Smooth muscle cell (in vitro differentiated cells): ENCODE data around the gene ENG. TPM values are rescaled to one million over a fixed set of nuclear protein-coding genes. Genes with fewer than 3 reads are reported as not detected.

ENCODE experiments used
- DNase-seq: peaks from one replicate; lab custom pipeline; 2025; ENCODE audit not compliant: unreplicated experiment; lab: John Stamatoyannopoulos, UW
- H2AFZ ChIP-seq: fragments of 200-600 bp; sonication (generic); 2 replicates; pipeline ENCODE4 v1.6.0; 2016; ENCODE audit warnings: antibody characterized with exemption, low read depth, mild to moderate bottlenecking
- H3F3A ChIP-seq: fragments of 200-600 bp; sonication (generic); 2 replicates; pipeline ENCODE4 v1.6.0; 2017; ENCODE audit warnings: antibody characterized with exemption, low read depth
- H3K27ac ChIP-seq: fragments of 200-600 bp; sonication (generic); 2 replicates; pipeline ENCODE4 v1.5.1; 2016; ENCODE audit warnings: low read depth, mild to moderate bottlenecking
- H3K27me3 ChIP-seq: fragments of 200-600 bp; sonication (generic); 2 replicates; pipeline ENCODE4 v1.6.1; 2016; ENCODE audit warnings: low read depth, mild to moderate bottlenecking
- H3K36me3 ChIP-seq: fragments of 200-600 bp; sonication (generic); 2 replicates; pipeline ENCODE4 v1.5.1; 2016; ENCODE audit warnings: low read depth
- H3K4me1 ChIP-seq: fragments of 200-600 bp; sonication (generic); 2 replicates; pipeline ENCODE4 v1.5.1; 2016; ENCODE audit warnings: low read depth
- H3K4me2 ChIP-seq: fragments of 200-600 bp; sonication (generic); 2 replicates; pipeline ENCODE4 v1.6.0; 2016; ENCODE audit warnings: mild to moderate bottlenecking
- H3K4me3 ChIP-seq: fragments of 200-600 bp; sonication (generic); 2 replicates; pipeline ENCODE4 v1.5.1; 2016; ENCODE audit warnings: mild to moderate bottlenecking
- H3K79me2 ChIP-seq: fragments of 200-600 bp; sonication (generic); 2 replicates; pipeline ENCODE4 v1.6.0; 2016; ENCODE audit warnings: low read depth, mild to moderate bottlenecking
- H3K9ac ChIP-seq: fragments of 200-600 bp; sonication (generic); 2 replicates; pipeline ENCODE4 v1.6.0; 2016; ENCODE audit warnings: low read depth
- H3K9me3 ChIP-seq: fragments of 200-600 bp; sonication (generic); replicated peaks from 2 replicates; pipeline ENCODE4 v1.5.1; 2016; ENCODE audit warnings: low read depth
- H4K20me1 ChIP-seq: fragments of 200-600 bp; sonication (generic); 2 replicates; pipeline ENCODE4 v1.6.0; 2016; ENCODE audit warnings: low read depth
- CTCF ChIP-seq: fragments of 200-600 bp; sonication (generic); IDR thresholded peaks from 2 replicates; pipeline ENCODE4 v1.5.1; 2017; ENCODE audit warnings: borderline replicate concordance, mild to moderate bottlenecking, antibody characterized with exemption; ENCODE audit not compliant: insufficient read depth, poor library complexity, severe bottlenecking
- WGBS: methylation state at CpG from one replicate; pipeline ENCODE4 v1.1.7; 2016; ENCODE audit warnings: low lambda C conversion rate; 5-methylcytosine and 5-hydroxymethylcytosine counted together
- polyA plus RNA-seq: library from polyadenylated mRNA; unstranded; fragments of >200 nt; fragmentation: Nextera tagmentation; extraction: Ambion mirVana; gene quantifications from 2 replicates; pipeline ENCODE4 v1.2.1, GENCODE V29; 2016
- total RNA-seq: library from RNA; depleted of rRNA; stranded (reverse); fragments of >200 nt; gene quantifications from 2 replicates; pipeline ENCODE4 v1.2.3, GENCODE V29; 2014

ENG gene
- total and polyA plus RNA-seq, 2 experiments from 2014 or later, result 12.6 to 54.1 TPM

DNA sequence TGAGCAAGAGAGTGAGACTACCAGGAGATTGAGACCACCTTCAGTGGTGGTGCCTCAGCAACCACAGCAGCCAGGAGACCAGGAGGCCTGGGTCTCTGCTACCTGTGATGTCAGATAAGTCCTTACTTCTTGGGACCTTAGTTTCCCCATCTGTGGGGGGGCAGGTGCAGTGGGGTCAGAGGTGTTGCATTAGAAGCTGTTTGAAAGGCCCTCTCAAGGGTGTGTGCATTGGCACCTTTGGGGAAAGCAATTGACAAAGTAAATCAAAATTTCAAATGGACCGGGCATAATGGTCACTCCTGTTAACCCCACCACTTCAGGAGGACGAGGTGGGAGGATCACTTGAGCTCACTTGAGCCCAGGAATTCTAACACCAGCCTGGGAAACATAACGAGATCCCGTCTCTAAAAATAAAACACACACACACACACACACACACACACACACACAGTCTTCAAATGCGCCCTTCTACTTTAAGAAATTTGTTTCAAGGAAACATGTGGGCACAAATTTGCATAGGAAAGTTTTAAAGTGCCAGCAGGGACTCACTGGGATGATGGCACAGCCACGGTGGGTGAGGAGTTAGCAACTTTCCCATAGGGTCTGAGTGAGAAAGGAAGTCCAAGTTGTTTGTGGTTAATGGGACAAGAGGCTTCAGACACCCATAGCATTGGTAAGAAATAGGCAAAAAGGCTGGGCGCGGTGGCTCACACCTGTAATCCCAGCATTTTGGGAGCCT is 24.4 kb upstream of the ENG start:
- no peak overlapping the region for H2AFZ ChIP-seq
- no peaks in the 10 kb centered on the region for H3K27me3 ChIP-seq
- H3K9me3 ChIP-seq, result no peaks in the 10 kb centered on the region
- TF ChIP-seq CTCF, result no peak
- no peaks in the 10 kb centered on the region for H4K20me1 ChIP-seq
- H3K4me2 ChIP-seq, result no peak overlapping the region
- no peak overlapping the region for H3K9ac ChIP-seq
- H3K36me3 ChIP-seq, result no peaks in the 10 kb centered on the region
- H3K4me1 ChIP-seq, result peaks cover 5% of the 10 kb centered on the region
- H3K79me2 ChIP-seq, result no peaks in the 10 kb centered on the region
- WGBS, result 81% methylated on average over 8 of the region's 8 CpGs
- no peak overlapping the region for H3K4me3 ChIP-seq
- no peak overlapping the region for H3K27ac ChIP-seq
- H3F3A ChIP-seq, result no peaks in the 10 kb centered on the region
- DNase-seq, result no peak

DNA sequence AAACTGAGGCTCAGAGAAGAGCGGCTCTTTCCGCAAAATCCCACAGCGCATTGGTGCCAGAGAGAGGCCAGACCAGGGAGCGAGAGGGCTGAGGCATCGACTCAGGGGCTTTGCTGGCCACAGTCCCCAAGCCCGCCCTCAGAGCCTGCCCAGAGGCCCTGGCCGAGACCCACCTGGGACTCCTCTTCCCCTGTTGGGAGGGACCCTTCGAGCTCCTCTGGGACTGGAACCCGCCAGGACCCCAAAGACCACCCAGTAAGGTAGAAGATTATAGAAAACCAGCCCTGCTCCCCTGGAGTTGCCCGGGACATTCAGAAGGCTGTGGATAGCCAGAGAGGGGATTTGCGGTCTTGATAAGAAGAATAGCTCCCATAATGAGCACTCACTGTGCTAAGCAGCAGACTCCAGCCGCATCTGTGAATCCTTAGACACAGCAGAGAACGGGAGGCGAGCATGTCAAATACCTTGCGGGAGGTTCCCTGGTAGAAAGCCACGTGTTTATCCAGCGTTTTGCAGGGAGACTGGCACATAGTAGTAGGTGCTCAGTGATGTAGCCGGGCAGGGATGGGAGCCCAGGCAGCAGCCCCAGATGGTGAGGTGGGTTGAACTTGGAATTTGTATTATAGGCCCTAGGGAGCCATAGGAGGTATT is 23.7 kb upstream of the ENG start:
- Histone ChIP-seq H3K9ac (peak overlapping the region; percentile 29), H3F3A (no peaks in the 10 kb centered on the region), H2AFZ (peak overlapping the region; percentile 33), H3K4me1 (peaks cover 5% of the 10 kb centered on the region), H3K36me3 (no peaks in the 10 kb centered on the region), H3K4me2 (peak overlapping the region; percentile 91), H3K27ac (peak overlapping the region; percentile 4), H3K4me3 (peak overlapping the region; percentile 58), H3K9me3 (no peaks in the 10 kb centered on the region), H3K27me3 (no peaks in the 10 kb centered on the region), H3K79me2 (no peaks in the 10 kb centered on the region), H4K20me1 (no peaks in the 10 kb centered on the region)
- 18% methylated on average over 18 of the region's 18 CpGs for WGBS
- no peak for DNase-seq
- TF ChIP-seq CTCF, result no peak

DNA sequence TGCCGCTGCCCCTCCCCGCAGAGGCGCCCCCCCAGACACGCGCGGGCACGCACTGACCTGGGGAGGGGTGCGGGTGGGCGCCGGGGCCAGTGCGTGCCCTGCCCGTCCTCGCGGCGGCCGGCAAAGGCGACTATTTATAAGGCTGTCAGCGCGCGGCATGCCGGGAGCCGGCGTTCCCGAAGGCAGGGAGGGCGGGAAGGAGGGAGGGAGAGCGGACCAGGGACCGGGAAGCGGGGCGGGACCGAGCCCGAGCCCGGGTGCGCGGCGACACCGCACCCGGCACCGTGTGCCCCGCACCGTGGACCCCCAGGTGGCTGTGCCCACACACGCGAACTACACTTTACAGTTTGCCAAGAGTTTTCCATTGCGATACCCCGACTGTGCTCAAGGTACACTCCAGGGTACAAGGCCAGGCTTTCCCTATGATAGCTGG is 23.1 kb upstream of the ENG start, which contains the start of gene AK1:
TSS of gene AK1 (minus strand) at position 110 of the 433 bp plus-strand sequence. CDS start 3,058 bp downstream, outside the sequence.
- Histone ChIP-seq H3F3A (no peaks in the 10 kb centered on the region), H3K79me2 (no peaks in the 10 kb centered on the region), H3K4me1 (peaks cover 5% of the 10 kb centered on the region), H3K27me3 (no peaks in the 10 kb centered on the region), H2AFZ (peak within 1 kb of the TSS; percentile 33), H3K4me2 (peak within 1 kb of the TSS; percentile 91), H3K9me3 (no peaks in the 10 kb centered on the region), H3K9ac (peak within 1 kb of the TSS; percentile 29), H3K36me3 (no peaks in the 10 kb centered on the region), H3K4me3 (peak within 1 kb of the TSS; percentile 58), H4K20me1 (no peaks in the 10 kb centered on the region), H3K27ac (peak within 1 kb of the TSS; percentile 4)
- peak; percentile 59 for DNase-seq
- no peak for TF ChIP-seq CTCF
- 5% methylated on average over 19 of the region's 44 CpGs for WGBS
